H9 (cell line): ENCODE data around the gene FMOD. TPM values are rescaled to one million over a fixed set of nuclear protein-coding genes. Genes with fewer than 3 reads are reported as not detected.

Experiments
- DNase-seq: peaks from one replicate; pipeline ENCODE4 v3.0.0-alpha.2; 2017
- H2AFZ ChIP-seq: one replicate; pipeline ENCODE4 v1.6.1; 2013; ENCODE audit warnings: mild to moderate bottlenecking, low read length, control low read depth, moderate library complexity
- H2AK5ac ChIP-seq: 2 replicates; pipeline ENCODE4 v1.6.1; 2013; ENCODE audit warnings: low read length, control low read depth, mixed read lengths; ENCODE audit not compliant: insufficient read length
- H2BK120ac ChIP-seq: one replicate; pipeline ENCODE4 v1.6.1; 2013; ENCODE audit warnings: low read depth, mild to moderate bottlenecking, low read length, control low read depth, inconsistent platforms; ENCODE audit not compliant: poor library complexity, severe bottlenecking
- H2BK12ac ChIP-seq: 2 replicates; pipeline ENCODE4 v1.6.1; 2013; ENCODE audit warnings: low read length, control low read depth, mixed read lengths, low read depth; ENCODE audit not compliant: insufficient read length
- H2BK15ac ChIP-seq: 2 replicates; pipeline ENCODE4 v1.6.1; 2013; ENCODE audit warnings: low read depth, low read length, control low read depth
- H2BK20ac ChIP-seq: one replicate; pipeline ENCODE4 v1.6.1; 2013; ENCODE audit warnings: low read depth, mild to moderate bottlenecking, low read length, control low read depth, inconsistent platforms; ENCODE audit not compliant: poor library complexity, severe bottlenecking
- H2BK5ac ChIP-seq: 2 replicates; pipeline ENCODE4 v1.6.1; 2013; ENCODE audit warnings: low read length, control low read depth, mixed read lengths; ENCODE audit not compliant: insufficient read length
- H3K14ac ChIP-seq: 2 replicates; pipeline ENCODE4 v1.6.1; 2013; ENCODE audit warnings: low read length, control low read depth; ENCODE audit not compliant: insufficient read depth
- H3K18ac ChIP-seq: 2 replicates; pipeline ENCODE4 v1.6.1; 2013; ENCODE audit warnings: low read depth, mild to moderate bottlenecking, mixed read lengths, low read length, control low read depth; ENCODE audit not compliant: insufficient read length
- H3K23ac ChIP-seq: 2 replicates; pipeline ENCODE4 v1.6.1; 2013; ENCODE audit warnings: low read length, control low read depth, mixed read lengths, low read depth; ENCODE audit not compliant: insufficient read length
- H3K23me2 ChIP-seq: 2 replicates; pipeline ENCODE4 v1.6.1; 2013; ENCODE audit warnings: low read depth, mild to moderate bottlenecking, mixed read lengths, low read length, control low read depth; ENCODE audit not compliant: insufficient read length, poor library complexity, severe bottlenecking
- H3K27ac ChIP-seq: 2 replicates; pipeline ENCODE4 v1.5.1; 2013; ENCODE audit warnings: low read length, control low read depth, mixed read lengths, low read depth; ENCODE audit not compliant: insufficient read length
- H3K27me3 ChIP-seq: 2 replicates; pipeline ENCODE4 v1.6.1; 2013; ENCODE audit warnings: low read length, control low read depth, inconsistent platforms; ENCODE audit not compliant: insufficient read depth
- H3K4ac ChIP-seq: 2 replicates; pipeline ENCODE4 v1.6.1; 2013; ENCODE audit warnings: low read depth, mild to moderate bottlenecking, control low read depth, inconsistent platforms, low read length, moderate library complexity
- H3K4me1 ChIP-seq: 2 replicates; pipeline ENCODE4 v1.6.1; 2013; ENCODE audit warnings: low read length, control low read depth, inconsistent platforms; ENCODE audit not compliant: insufficient read depth
- H3K4me2 ChIP-seq: 2 replicates; pipeline ENCODE4 v1.6.1; 2013; ENCODE audit warnings: low read length, control low read depth, mixed read lengths; ENCODE audit not compliant: insufficient read length, insufficient read depth
- H3K56ac ChIP-seq: 2 replicates; pipeline ENCODE4 v1.6.1; 2013; ENCODE audit warnings: low read depth, mild to moderate bottlenecking, mixed read lengths, low read length, control low read depth; ENCODE audit not compliant: insufficient read length
- H3K79me1 ChIP-seq: 2 replicates; pipeline ENCODE4 v1.6.1; 2013; ENCODE audit warnings: low read depth, mild to moderate bottlenecking, moderate library complexity, low read length, control low read depth, inconsistent platforms; ENCODE audit not compliant: insufficient read depth, poor library complexity, severe bottlenecking
- H3K79me2 ChIP-seq: 2 replicates; pipeline ENCODE4 v1.6.1; 2013; ENCODE audit warnings: low read length, control low read depth, inconsistent platforms; ENCODE audit not compliant: insufficient read depth
- H3K9ac ChIP-seq: 2 replicates; pipeline ENCODE4 v1.6.1; 2013; ENCODE audit warnings: low read length, control low read depth, mixed read lengths; ENCODE audit not compliant: insufficient read length; ENCODE audit errors: extremely low read depth
- H3K9me3 ChIP-seq: one replicate; pipeline ENCODE4 v1.6.1; 2013; ENCODE audit warnings: low read depth, low read length, inconsistent platforms; ENCODE audit not compliant: control insufficient read depth
- H3T11ph ChIP-seq: one replicate; pipeline ENCODE4 v1.6.1; 2013; ENCODE audit warnings: mild to moderate bottlenecking, low read length, control low read depth, inconsistent platforms
- H4K20me1 ChIP-seq: one replicate; pipeline ENCODE4 v1.6.1; 2013; ENCODE audit not compliant: control insufficient read depth, insufficient read length, insufficient read depth
- H4K5ac ChIP-seq: 2 replicates; pipeline ENCODE4 v1.6.1; 2013; ENCODE audit warnings: low read depth, mild to moderate bottlenecking, mixed read lengths, low read length, control low read depth; ENCODE audit not compliant: insufficient read length
- H4K8ac ChIP-seq: replicated peaks from 2 replicates; pipeline ENCODE4 v1.6.1; 2013; ENCODE audit warnings: low read length, control low read depth, mixed read lengths, low read depth; ENCODE audit not compliant: insufficient read length
- H4K91ac ChIP-seq: 2 replicates; pipeline ENCODE4 v1.6.1; 2013; ENCODE audit warnings: low read depth, mild to moderate bottlenecking, moderate library complexity, mixed read lengths, low read length, control low read depth; ENCODE audit not compliant: insufficient read length
- H3K27ac Mint-ChIP-seq, 3 experiments: 2 replicates in 2 of 3; 3 replicates in 1 of 3; pipeline ENCODE4 v1.8.0; 2020 to 2021; ENCODE audit warnings: mixed read lengths in 3 of 3, mild to moderate bottlenecking in 1 of 3, moderate library complexity in 1 of 3
- H3K27me3 Mint-ChIP-seq: 2 replicates; pipeline ENCODE4 v1.8.0; 2021; ENCODE audit warnings: low read depth, mild to moderate bottlenecking, moderate library complexity, mixed read lengths
- H3K36me3 Mint-ChIP-seq, 3 experiments: 2 replicates in 2 of 3; 3 replicates in 1 of 3; pipeline ENCODE4 v1.8.0; 2020 to 2021; ENCODE audit warnings: low read depth in 3 of 3, mixed read lengths in 3 of 3; ENCODE audit not compliant: insufficient read depth in 1 of 3
- H3K4me1 Mint-ChIP-seq, 2 experiments: 2 replicates each; pipeline ENCODE4 v1.8.0; 2020; ENCODE audit warnings: mixed read lengths in 2 of 2
- H3K4me3 Mint-ChIP-seq, 2 experiments: 2 replicates in 1 of 2; 3 replicates in 1 of 2; pipeline ENCODE4 v1.8.0; 2020 to 2021; ENCODE audit warnings: mild to moderate bottlenecking in 2 of 2, mixed read lengths in 2 of 2, moderate library complexity in 1 of 2
- H3K9me3 Mint-ChIP-seq, 2 experiments: 2 replicates in 1 of 2; 3 replicates in 1 of 2; pipeline ENCODE4 v1.8.0; 2020; ENCODE audit warnings: mild to moderate bottlenecking in 2 of 2, mixed read lengths in 2 of 2, moderate library complexity in 1 of 2
- CTCF ChIP-seq: fragments of 200-600 bp; sonication (generic); conservative IDR thresholded peaks from 3 replicates; pipeline ENCODE4 v1.8.0; 2021; ENCODE audit warnings: antibody characterized with exemption, mild to moderate bottlenecking
- WGBS: extraction: QIAGEN DNeasy Blood & Tissue Kit; methylation state at CpG from one replicate; pipeline ENCODE4 v1.1.7; 2013; ENCODE audit warnings: missing lambda C conversion rate, low lambda C conversion rate, mixed read lengths; ENCODE audit not compliant: insufficient read length; ENCODE audit errors: extremely low coverage; 5-methylcytosine and 5-hydroxymethylcytosine counted together
- total RNA-seq: library from RNA; stranded (reverse); gene quantifications from 2 replicates; pipeline ENCODE4 v1.2.1, GENCODE V29; 2021

The FMOD gene
- total RNA-seq, 1 experiment from 2014 or later, result not detected

DNA sequence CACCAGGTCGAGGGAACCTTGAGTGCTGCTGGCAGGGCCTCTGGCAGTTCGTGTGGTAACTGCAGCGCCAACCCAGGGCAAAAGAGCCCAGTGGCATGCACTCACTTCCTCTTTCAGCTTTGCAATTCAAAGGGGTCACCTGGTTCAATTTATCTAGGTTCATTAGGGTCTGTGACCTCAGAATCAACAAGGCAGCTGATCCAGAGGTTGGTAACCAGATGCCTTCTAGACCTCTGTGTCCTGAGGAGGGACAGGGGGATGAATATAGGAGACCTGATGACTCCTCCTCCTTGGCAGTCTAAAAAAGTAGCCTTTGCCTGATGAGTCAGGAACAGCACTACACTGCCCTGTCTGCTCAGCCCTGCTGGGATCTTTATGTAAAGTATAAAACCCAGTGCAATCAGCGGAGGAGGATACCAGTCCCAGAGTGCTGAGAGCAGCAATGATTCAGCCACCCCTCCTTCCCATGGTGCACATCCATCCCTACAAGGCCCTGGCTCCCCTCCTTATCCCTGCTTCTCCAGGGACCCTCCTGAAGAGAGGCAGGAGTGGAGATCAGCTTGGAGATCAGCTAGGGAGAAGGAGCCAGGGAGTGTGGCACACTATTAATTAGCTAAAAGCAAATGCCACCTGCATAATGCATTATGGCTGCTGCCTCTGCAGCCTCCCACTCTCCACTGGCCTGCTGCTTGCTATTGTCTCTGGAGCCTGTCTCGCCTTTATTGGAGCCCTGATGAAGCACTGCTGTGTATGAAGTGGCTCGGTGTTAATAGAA, 11.2 kb upstream of the FMOD start:
- H4K8ac ChIP-seq, result no peak overlapping the region
- peaks cover 36% of the 10 kb centered on the region for H3K27me3 Mint-ChIP-seq

More for the DNA sequence above, 11.2 kb upstream of the FMOD start:
- Histone ChIP-seq H3K9ac (no peak overlapping the region), H2BK5ac (no peak overlapping the region), H2BK12ac (no peak overlapping the region), H2BK120ac (no peak overlapping the region), H3K9me3 (no peaks in the 10 kb centered on the region), H2BK15ac (no peak overlapping the region), H3K18ac (no peak overlapping the region), H3K79me2 (no peaks in the 10 kb centered on the region), H3T11ph (no peak overlapping the region), H3K23ac (no peak overlapping the region), H2AK5ac (no peak overlapping the region), H4K91ac (no peak overlapping the region), H3K27ac (no peak overlapping the region), H3K4me1 (peaks cover 4% of the 10 kb centered on the region), H2AFZ (no peak overlapping the region), H3K27me3 (no peaks in the 10 kb centered on the region), H3K4me2 (no peak overlapping the region), H3K14ac (no peak overlapping the region), H4K20me1 (no peaks in the 10 kb centered on the region), H3K4ac (no peak overlapping the region), H4K5ac (no peak overlapping the region), H3K56ac (no peak overlapping the region), H3K79me1 (no peaks in the 10 kb centered on the region), H3K23me2 (no peaks in the 10 kb centered on the region), H2BK20ac (no peak overlapping the region)
- H3K4me1 Mint-ChIP-seq, result peaks cover 7 to 14% of the 10 kb centered on the region in 2 experiments; a peak in 3 of 4 replicates
- no peak for DNase-seq
- H3K9me3 Mint-ChIP-seq, result no peaks in the 10 kb centered on the region
- no CpG with 5 or more reads among the region's 6 CpGs for WGBS
- TF ChIP-seq CTCF, result no peak
- H3K27ac Mint-ChIP-seq, result no peak overlapping the region; a peak in 1 of 7 replicates
- no peak overlapping the region for H3K4me3 Mint-ChIP-seq
- no peaks in the 10 kb centered on the region for H3K36me3 Mint-ChIP-seq
